NCI-H524 treated with DMSO at 0.1 percent for 48 hours (cell line): ENCODE measurements around the gene PLCXD1.
"Not testable (repeated sequence)": the region's sequence is repeated elsewhere in the genome, so short reads cannot be mapped to it uniquely, and the experiment has no call there.

Experiments used
- DNase-seq: peaks from one replicate; lab custom pipeline; 2025; lab: John Stamatoyannopoulos, UW

PLCXD1 gene

DNA sequence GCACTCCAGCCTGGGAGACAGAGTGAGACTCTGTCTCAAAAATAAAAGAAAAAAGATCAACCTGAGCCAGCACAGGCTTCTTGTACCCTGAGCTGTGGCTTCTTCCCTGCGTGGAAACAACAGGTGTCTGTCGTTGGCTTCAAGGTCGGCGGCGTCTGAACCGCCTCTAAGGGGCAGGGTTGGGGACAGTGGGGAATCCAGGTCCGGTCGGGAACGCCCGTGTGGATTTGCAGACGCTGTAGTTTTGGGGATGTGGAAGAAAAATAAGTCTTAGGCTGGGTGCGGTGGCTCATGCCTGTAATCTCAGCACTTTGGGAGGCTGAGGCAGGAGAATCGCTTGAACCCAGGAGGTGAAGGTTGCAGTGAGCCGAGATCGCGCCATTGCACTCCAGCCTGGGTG lies 17.2 kb upstream of the PLCXD1 start:
- not testable (repeated sequence) for DNase-seq

DNA sequence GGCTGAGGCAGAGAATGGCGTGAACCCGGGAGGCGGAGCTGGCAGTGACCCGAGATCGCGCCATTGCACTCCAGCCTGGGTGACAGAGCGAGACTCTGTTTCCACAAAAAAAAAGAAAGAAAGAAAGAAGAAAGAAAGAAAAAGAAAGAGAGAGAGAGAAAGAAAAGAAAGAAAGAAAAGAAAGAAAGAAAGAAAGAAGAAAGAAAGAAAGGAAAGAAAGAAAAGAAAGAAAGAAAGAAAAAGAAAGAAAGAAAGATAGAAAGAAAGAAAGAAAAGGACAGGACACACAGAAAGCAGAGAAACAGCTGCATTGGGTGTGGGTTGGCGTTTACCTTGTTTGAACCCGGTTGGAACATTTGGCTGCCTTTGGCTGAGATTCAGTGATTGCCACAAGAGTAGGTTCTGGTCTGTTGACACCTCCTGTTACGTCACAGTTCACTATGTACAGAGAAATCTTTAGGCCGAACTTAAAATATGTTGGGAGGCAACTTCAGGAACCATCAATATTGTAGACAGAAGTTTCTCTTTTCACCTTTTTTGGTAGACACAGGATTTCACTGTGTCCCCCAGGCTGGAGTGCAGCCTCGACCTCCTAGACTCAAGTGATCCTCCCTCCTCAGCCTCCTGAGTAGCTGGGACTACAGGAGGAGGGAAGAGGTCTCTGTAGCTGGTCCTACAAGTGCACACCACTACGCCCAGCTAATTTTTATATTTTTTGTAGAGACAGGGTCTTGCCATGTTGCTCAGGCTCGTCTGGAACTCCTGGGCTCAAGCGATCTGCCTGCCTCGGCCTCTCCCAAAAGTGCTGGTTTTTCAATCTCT lies 16.3 kb upstream of the PLCXD1 start:
- DNase-seq, result no peak

DNA sequence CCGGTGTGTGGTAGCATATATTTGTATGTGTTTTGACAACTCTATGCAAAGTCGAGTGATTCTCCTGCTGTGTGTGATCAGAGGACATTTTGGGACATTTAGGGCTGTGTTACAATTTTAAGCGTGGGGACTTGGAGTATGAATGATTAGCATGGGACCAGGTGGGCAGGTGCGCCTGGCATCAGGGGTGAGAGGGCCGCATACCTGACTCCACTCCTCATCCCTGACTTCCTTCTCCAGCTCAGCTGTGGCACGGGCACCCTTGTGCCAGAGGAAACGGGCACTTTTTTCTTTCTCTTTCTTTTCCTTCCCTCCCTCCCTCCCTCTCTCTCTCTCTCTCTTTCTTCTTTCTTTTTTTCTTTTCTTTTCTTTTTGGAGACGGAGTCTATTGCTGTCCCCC lies 15.7 kb upstream of the PLCXD1 start:
- DNase-seq, result no peak

DNA sequence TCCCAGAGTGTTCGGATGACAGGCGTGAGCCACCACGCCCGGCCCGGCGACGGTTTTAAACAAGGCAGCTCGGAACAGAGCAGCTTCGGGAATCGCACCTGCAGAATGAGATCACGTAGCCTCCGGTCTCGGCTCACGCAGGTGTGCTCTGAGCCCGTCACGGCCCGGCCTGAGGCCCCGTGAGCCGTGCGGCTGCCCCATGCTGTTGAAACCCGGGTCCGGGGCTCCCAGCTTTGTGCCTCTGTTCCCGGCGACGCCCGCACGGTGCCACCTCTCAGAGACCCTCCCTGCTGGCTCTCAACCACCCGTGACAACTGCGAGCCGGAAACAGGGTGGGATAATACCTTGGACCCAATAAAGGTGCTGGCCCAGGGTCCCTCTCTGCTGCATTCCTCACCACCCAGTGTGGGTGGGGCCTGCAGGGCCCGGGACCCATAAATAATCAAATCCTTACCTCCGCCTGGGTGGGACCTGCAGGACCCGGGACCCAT lies 13.4 kb upstream of the PLCXD1 start:
- DNase-seq, result no peak

DNA sequence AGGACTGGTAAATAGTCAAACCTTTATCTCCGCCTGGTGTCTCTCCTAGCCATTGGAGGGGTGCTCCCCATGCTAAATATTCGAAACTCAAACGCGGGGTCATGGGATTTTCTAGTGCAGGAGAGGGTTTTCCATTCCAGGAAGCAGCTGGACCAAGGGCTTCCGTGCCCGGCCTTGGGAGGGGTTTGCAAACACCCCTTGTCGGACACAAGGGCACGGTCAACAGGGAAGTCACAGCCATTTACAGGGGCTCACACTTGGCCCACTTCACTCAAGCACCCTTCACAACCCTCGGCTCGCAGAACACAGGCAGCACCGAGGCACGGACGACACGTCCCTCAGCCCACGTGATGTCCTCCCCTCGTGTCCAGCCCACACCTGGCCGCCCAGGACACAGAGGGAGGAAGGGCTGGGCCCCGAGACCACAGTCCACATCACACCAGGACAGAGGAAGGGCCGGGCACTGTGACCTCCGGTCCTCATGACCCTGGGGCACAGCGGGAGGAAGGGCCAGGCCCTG lies 10.3 kb upstream of the PLCXD1 start:
- no peak for DNase-seq

DNA sequence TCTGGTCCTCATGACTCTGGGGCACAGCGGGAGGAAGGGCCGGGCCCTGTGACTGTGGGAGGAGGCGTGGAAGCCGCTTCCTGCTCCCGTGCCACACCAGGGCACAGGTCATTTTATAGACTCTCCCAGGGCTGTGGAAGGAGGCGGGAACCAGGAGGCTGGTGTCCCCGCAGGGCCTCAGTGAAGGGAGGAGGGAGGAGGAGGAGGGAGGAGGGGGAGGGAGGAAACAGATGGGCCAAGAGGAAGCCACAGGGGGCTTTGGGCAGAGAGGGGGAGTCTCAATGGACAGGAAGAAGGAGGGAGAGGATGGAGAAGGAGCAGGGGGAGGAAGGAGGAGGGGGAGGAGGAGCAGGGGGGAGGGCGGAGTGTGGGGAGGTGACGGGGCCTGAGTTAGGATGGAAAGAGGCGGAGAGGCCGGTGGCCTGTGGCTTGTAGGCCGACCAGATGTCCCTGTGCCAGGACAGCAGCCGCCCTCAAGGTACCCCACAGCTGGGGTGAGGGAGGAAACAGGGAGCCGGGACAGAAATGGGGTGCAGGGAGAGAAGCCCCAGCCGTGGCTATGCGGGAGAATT lies 6.2 kb upstream of the PLCXD1 start:
- DNase-seq, result no peak

DNA sequence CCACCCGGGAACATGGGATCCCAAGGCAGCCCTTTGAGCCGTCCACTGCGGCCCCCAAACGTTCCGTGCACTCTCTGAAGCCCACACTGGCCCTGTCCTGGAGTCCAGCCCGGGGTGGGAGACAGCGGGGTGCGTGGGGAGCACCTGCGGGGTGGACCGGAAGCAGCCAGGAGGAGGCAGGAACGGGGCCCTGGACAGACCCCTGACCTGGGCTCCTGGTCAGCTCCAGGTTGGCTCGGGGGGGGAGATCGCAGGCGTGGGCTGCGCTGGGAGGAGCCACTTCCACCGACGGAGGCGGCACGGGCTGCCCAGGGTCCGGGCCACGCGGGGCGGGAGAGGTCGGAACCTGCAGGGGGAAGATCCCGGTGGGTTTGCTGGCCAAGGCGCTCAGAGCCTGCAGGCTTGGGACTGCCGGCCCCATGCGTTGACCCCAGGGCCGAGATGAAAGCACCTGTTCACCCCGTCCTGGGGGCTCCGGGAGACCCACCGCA lies 5.7 kb upstream of the PLCXD1 start:
- no peak for DNase-seq

DNA sequence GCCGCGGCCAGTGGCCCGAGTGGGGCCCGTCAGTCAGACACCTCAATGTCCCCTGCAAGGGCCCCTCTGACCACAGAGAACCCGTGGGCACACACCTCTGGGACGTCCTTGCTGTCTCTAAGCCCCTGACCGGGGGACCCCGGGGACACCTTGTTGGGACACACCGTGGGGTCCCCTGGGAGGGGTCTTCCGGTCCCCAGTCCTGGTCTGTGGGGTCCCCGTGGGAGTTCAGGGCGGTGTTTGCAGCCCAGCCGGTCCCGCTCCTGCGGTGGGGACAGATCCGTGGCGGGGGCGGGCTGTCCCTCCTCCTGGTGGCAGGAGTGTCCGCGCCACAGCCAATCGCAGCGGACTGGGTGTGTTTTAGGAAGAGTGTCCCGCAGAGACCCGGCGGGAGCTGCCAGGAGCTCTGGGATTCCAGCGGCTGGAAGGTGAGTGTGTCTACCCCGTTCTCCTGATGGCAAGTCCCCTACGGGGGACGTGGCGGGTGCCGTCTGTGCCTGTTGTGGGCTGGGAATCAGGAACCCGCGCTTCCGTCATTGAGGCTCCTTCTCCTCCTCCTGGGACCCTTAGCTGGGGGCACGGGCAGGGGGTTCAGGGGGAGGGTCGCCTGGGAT lies 5.1 kb upstream of the PLCXD1 start:
- no peak for DNase-seq

DNA sequence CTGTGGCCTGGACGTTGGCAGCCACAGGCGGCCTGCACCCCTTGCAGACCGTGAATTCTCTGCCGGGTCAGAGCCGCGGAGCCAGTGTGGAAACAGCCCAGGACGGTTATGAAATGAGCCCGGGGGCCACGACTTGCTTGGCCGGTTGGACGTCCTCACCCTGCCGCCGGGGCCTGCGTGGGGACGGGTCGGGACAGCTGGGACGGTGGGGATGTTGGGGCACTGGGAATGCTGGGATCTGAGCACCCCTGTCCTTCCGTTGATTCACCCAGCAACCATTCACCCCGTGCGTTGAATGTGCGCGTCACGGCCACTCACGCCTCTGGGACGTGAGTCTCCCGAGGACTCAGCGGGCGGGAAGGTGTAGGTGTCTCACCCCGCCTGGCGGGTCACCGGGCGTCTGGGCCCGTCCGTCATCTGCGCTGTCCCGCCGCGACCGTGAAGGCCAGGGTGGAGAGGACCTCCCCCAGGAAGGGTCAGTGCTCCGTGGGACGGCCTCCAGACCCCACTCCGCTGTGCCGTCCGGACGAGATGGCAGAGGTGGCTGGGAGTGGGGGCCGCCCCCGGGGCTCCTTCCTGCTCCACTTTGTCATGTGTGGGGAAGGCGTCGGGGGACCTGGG lies 4.5 kb upstream of the PLCXD1 start:
- no peak for DNase-seq

DNA sequence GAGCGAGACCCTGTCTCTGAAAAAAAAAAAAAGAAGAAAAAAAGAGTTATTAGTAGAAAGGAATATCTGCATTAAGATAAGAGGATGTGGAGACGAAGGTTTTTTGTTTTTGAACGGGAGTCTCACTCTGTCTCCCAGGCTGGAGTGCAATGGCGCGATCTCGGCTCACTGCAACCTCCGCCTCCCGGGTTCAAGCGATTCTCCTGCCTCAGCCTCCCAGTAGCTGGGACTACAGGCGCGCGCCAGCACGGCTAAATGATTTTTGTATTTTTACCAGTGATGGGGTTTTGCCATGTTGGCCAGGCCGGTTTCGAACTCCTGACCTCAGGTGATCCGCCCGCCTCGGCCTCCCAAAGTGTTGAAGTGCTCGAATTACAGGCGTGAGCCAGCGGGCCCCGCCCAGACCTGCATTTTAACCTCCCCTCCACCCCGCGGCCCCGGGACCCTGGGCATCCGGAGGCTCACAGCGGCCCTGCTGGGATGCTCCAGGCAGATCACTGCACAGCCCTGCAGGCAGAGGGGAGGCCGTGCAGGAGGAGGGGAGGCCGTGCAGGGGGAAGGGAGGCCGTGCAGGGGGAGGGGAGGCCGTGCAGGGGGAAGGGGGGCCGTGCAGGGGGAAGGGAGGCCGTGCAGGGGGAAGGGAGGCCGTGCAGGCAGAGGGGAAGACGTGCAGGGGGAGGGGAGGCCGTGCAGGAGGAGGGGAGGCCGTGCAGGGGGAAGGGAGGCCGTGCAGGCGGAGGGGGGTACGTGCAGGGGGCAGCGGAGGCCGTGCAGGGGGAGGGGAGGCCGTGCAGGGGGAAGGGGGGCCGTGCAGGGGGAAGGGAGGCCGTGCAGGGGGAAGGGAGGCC lies 1.2 kb upstream of the PLCXD1 start:
- not testable (repeated sequence) for DNase-seq

DNA sequence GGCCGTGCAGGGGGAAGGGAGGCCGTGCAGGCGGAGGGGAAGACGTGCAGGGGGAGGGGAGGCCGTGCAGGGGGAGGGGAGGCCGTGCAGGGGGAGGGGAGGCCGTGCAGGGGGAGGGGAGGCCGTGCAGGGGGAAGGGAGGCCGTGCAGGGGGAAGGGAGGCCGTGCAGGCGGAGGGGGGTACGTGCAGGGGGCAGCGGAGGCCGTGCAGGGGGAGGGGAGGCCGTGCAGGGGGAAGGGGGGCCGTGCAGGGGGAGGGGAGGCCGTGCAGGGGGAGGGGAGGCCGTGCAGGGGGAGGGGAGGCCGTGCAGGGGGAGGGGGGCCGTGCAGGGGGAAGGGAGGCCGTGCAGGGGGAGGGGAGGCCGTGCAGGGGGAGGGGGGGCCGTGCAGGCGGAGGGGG lies 459 bp upstream of the PLCXD1 start:
- not testable (repeated sequence) for DNase-seq

DNA sequence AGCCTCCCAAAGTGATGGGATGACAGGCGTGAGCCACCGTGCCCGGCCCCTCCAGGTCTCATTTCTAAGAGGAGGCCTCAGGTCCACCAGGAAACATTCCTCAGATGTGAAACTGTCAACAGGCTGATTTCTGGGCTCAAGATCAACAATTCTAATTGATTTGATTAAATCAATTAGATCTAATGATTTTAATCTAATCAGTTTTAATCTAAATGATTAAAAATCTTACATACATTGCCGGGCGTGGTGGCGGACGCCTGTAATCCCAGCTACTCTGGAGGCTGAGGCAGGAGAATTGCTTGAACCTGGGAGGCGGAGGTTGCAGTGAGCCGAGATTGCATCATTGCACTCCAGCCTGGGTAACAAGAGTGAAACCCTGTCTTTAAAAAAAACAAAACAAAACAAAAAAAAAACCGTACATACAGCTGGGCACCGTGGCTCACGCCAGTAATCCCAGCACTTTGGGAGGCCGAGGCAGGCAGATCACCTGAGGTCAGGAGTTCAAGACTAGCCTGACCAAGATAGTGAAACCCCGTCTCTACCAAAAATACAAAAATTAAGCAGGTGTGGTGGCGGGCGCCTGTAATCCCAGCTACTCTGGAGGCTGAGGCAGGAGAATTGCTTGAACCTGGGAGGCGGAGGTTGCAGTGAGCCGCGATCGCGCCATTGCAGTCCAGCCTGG lies 960 bp downstream of the PLCXD1 start:
- DNase-seq, result not testable (repeated sequence)

DNA sequence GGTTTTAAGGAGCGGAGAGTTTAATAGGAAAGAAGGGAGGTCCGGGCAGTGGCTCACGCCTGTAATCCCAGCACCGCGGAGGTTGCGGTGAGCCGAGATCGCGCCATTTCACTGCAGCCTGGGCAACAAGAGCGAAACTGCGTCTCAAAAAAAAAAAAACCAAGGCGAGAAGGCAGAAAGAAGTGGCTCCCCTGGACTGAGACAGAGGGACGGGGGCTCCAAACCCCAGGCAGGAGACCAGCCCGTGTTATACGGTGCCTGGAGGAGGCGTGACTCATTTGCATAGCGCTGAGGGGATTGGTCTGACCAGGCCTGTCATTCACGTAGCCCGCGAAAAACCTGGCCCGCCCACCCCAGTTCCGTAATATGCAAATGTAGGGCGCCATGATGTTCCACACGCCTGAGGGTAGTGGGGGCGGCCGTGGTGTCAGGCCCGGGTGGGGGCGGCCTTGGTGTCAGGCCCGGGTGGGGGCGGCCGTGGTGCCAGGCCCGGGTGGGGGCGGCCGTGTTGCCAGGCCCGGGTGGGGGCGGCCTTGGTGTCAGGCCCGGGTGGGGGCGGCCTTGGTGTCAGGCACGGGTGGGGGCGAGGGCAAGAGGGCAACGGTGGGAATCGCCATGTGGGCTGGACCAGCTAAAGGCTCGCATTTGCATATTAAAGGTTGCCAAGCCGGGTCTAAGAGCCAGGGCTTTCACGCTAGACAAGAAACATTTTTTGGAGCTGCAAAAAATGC lies 2.1 kb downstream of the PLCXD1 start:
- no peak for DNase-seq

DNA sequence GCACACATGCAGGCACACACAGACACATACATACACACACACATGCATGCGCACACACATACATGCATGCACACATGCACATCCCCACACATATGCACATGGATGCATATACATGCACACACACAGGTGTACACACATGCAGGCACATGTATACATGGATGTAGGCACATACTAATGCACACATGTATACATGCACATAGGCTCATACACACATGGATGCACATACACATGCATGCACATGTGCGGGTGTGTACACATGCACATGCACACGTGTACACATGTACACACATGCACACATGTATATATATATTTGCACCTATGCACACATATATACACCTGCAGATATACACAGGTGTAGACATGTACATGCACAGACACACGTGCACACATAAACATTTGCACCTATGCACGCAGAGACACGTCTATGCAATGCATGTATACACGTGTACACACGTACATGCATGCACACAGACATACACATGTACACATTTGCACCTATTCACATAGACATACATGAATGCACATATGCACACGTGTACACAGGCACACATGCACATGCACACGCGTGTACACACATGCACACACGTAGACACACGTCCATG lies 4.0 kb downstream of the PLCXD1 start:
- no peak for DNase-seq

DNA sequence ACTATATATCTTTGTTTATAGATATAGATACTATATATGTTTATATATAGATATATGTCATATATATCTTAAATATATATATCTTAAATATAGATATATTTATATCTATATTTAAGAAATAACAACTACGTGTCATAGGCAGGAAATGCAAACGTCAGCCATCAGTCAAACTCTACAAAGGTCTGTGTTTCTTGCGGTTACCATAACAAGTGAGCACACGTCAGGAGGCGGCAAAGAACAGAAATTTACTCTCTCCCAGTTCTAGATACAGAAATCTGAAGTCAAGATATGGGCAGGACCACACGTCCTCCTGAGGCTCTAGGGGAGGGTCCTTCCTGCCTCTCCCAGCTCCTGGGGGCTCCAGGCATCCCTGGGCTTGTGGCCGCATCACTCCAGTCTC lies 6.5 kb downstream of the PLCXD1 start:
- no peak for DNase-seq

DNA sequence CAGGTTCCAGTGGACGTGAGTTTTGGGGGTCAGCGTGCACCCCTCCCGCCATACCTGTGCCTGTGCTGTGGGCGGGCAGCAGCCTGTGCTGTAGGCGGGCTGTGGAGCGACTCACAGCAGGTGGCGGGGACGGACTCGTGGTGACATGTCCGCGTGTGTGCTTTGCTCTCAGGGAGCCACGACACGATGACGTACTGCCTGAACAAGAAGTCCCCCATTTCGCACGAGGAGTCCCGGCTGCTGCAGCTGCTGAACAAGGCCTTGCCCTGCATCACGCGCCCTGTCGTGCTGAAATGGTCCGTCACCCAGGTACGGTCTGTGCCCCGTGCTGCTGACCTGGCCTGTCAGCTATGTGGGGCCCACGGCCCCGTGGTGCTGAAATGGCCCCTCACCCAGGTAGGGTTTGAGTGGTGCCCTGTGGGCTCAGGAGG lies 7.4 kb downstream of the PLCXD1 start:
- no peak for DNase-seq

DNA sequence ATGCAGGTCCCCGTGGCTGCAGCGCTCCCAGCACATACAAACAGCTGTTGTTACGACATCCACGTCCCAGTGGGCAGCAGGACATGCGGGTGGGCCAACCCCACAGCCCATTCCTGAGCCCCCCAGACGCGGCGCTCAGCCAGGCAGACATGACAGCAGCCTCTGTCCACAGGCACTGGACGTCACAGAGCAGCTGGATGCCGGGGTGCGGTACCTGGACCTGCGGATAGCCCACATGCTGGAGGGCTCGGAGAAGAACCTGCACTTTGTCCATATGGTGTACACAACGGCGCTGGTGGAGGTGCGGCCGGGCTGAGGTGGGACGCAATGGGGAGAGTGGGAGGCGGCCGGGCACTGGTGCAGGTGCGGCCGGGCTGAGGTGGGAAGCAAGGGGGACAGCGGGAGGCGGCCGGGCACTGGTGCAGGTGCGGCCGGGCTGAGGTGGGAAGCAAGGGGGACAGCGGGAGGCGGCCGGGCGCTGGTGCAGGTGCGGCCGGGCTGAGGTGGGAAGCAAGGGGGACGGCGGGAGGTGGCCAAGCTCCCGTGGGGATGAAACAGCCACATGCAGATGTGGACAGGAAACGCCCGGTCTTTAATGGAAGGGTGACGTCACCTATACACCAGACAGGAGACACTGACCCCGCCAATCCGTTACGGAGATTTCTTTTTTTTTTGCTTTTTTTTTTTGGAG lies 9.4 kb downstream of the PLCXD1 start:
- no peak for DNase-seq

DNA sequence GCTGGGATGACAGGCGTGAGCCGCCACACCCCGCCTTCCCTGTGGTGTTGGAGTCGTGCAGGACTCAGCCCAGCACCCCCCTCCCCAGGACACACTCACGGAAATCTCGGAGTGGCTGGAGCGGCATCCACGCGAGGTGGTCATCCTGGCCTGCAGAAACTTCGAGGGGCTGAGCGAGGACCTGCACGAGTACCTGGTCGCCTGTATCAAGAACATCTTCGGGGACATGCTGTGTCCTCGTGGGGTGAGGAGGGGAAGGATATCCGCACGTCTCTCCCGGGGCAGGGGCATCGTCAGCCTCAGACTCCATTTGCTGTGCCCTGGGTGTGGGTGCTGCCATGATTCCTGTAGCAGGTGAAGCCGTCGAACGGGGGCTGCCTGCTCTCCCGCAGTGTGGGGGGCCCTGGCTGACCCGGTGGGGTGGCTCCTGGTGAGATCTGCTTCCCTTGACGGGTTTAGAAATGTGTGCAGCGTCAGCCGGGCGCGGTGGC lies 10.3 kb downstream of the PLCXD1 start:
- DNase-seq, result no peak
